MM.1S (cell line): ENCODE results near the gene SRCIN1.
"Not testable (repeated sequence)": the region's sequence is repeated elsewhere in the genome, so short reads cannot be mapped to it uniquely, and the experiment has no call there.

Source experiments
- CTCF ChIP-seq: fragments of 300-600 bp; sonication (generic); IDR thresholded peaks from 2 replicates; pipeline ENCODE4 v1.5.1; 2016; ENCODE audit warnings: antibody characterized with exemption, low read length, mixed read lengths
- EZH2phosphoT487 ChIP-seq: fragments of 300-600 bp; sonication (generic); IDR thresholded peaks from 2 replicates; pipeline ENCODE4 v1.6.1; 2018; ENCODE audit warnings: antibody characterized with exemption, low read length

GRCh38 chr17:38499230-38499629 lies 106.5 kb downstream of the SRCIN1 start:
- not testable (repeated sequence) for TF ChIP-seq CTCF, EZH2phosphoT487
